ENCODE data around the gene CTXN2. TPM values are rescaled to one million over a fixed set of nuclear protein-coding genes. Genes with fewer than 3 reads are reported as not detected.

The CTXN2 gene
- total and polyA plus RNA-seq, 2 experiments from 2014 or later, result 0.10 TPM; not detected in 1

GRCh38 chr15:48182749-48183148 lies 8.7 kb upstream of the CTXN2 start:
- H3K36me3 Mint-ChIP-seq (ENCODE audit: low read depth), result no peaks in the 10 kb centered on the region
- no peaks in the 10 kb centered on the region for H3K79me2 ChIP-seq (replicated peaks; ENCODE audit: insufficient read depth)
- no peak overlapping the region; the same call in 1 of the 2 replicates for H2AFZ ChIP-seq
- H3K27me3 Mint-ChIP-seq (ENCODE audit: insufficient read depth, low read depth, poor library complexity), result peaks cover 2% of the 10 kb centered on the region
- DNase-seq (ENCODE audit: low spot score) (no peak), ATAC-seq (no peak)
- no peaks in the 10 kb centered on the region for H3F3A ChIP-seq (replicated peaks; ENCODE audit: low read depth)
- no peaks in the 10 kb centered on the region for H3K9me2 ChIP-seq (ENCODE audit: insufficient read depth)
- H3K27ac Mint-ChIP-seq, result no peak overlapping the region
- peaks cover 16% of the 10 kb centered on the region for H3K4me1 Mint-ChIP-seq
- H4K20me1 ChIP-seq (replicated peaks; ENCODE audit: insufficient read depth), result no peaks in the 10 kb centered on the region
- peaks cover 7% of the 10 kb centered on the region for H3K4me1 ChIP-seq (ENCODE audit: insufficient read depth)
- H3K4me3 ChIP-seq, result no peak overlapping the region
- H3K4me3 Mint-ChIP-seq, result no peak overlapping the region
- H3K27ac ChIP-seq (ENCODE audit: low read depth), result no peak overlapping the region
- H3K4me2 ChIP-seq, result no peak overlapping the region
- no peak for TF ChIP-seq ETS1 (IDR thresholded peaks at IDR 0.05)
- no peak for TF ChIP-seq ZNF114 (CRISPR knock-in tag; IDR thresholded peaks at IDR 0.05)
- TF ChIP-seq ZNF462 (CRISPR knock-in tag; IDR thresholded peaks at IDR 0.05), result no peak
- TF ChIP-seq CTCF (conservative IDR thresholded peaks at IDR 0.05; ENCODE audit: low read depth in 2 of 2), result no peak
- H3K27me3 ChIP-seq (ENCODE audit: insufficient read depth), result no peaks in the 10 kb centered on the region
- H3K9me3 Mint-ChIP-seq, result no peaks in the 10 kb centered on the region; the same call in 2 of the 3 replicates
- H3K36me3 ChIP-seq (ENCODE audit: insufficient read depth), result no peaks in the 10 kb centered on the region

All from GM23338 (cell line).